Measurements from ENCODE around the gene MAPK8IP2. TPM values are rescaled to one million over a fixed set of nuclear protein-coding genes. Genes with fewer than 3 reads are reported as not detected.

The MAPK8IP2 gene
- total and polyA plus RNA-seq, 2 of the 13 experiments (the other 11 are each of a cell fraction or from before 2014, with no cell fraction given) = 1.3 to 2.6 TPM

DNA sequence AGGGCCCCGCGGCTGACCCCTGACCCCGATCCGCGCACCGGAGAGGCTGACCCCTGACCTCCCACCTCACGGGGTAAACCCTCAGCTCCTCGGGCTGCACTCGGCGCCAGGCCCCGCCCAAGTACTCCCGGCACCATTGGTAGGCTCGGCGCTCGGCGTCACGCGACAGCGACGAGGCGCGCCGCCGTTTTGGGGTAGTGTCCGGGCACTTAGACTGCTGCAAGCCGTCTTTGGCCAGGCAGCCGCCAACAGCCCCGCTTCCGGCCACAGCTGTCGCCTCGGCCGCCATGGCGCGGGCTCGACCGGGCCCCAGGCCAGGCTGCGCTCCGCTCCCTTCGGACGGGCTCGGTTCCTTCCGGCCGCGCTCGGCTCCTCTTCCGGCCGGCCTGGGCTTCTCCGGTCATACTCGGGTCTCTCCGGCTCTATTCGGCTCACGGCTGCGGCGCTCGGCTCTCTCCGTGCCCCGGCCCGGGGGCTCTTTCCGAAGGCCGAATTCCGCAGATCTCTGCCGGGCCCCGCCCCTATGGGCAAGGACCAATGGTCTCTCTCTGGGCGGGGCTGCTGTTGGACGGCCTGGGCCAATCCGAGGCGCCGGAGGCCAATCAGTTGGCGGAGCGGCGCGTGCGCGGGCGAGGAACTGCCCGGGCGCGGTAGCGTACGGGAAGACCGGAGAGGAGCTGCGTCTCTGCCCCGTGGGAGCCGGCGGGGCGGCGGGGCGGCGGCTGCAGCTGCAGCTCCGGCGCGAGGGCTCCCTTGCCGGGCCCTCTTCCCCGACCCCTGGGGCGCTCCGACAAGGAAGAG, 17.9 kb upstream of the MAPK8IP2 start, which contains the start of gene CHKB (continued):
- TF ChIP-seq, protein P1, sequence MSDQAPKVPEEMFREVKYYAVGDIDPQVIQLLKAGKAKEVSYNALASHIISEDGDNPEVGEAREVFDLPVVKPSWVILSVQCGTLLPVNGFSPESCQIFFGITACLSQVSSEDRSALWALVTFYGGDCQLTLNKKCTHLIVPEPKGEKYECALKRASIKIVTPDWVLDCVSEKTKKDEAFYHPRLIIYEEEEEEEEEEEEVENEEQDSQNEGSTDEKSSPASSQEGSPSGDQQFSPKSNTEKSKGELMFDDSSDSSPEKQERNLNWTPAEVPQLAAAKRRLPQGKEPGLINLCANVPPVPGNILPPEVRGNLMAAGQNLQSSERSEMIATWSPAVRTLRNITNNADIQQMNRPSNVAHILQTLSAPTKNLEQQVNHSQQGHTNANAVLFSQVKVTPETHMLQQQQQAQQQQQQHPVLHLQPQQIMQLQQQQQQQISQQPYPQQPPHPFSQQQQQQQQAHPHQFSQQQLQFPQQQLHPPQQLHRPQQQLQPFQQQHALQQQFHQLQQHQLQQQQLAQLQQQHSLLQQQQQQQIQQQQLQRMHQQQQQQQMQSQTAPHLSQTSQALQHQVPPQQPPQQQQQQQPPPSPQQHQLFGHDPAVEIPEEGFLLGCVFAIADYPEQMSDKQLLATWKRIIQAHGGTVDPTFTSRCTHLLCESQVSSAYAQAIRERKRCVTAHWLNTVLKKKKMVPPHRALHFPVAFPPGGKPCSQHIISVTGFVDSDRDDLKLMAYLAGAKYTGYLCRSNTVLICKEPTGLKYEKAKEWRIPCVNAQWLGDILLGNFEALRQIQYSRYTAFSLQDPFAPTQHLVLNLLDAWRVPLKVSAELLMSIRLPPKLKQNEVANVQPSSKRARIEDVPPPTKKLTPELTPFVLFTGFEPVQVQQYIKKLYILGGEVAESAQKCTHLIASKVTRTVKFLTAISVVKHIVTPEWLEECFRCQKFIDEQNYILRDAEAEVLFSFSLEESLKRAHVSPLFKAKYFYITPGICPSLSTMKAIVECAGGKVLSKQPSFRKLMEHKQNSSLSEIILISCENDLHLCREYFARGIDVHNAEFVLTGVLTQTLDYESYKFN (CRISPR knock-in tag; conservative IDR thresholded peaks at IDR 0.05) = peak; percentile 27; the same call in 1 of the 2 replicates
- no peak for TF ChIP-seq ZNF138 (CRISPR knock-in tag; IDR thresholded peaks at IDR 0.05; ENCODE audit: low read depth)
- no peak for TF ChIP-seq SIN3B (IDR thresholded peaks at IDR 0.05; ENCODE audit: low read length)
- TF ChIP-seq, protein P2, sequence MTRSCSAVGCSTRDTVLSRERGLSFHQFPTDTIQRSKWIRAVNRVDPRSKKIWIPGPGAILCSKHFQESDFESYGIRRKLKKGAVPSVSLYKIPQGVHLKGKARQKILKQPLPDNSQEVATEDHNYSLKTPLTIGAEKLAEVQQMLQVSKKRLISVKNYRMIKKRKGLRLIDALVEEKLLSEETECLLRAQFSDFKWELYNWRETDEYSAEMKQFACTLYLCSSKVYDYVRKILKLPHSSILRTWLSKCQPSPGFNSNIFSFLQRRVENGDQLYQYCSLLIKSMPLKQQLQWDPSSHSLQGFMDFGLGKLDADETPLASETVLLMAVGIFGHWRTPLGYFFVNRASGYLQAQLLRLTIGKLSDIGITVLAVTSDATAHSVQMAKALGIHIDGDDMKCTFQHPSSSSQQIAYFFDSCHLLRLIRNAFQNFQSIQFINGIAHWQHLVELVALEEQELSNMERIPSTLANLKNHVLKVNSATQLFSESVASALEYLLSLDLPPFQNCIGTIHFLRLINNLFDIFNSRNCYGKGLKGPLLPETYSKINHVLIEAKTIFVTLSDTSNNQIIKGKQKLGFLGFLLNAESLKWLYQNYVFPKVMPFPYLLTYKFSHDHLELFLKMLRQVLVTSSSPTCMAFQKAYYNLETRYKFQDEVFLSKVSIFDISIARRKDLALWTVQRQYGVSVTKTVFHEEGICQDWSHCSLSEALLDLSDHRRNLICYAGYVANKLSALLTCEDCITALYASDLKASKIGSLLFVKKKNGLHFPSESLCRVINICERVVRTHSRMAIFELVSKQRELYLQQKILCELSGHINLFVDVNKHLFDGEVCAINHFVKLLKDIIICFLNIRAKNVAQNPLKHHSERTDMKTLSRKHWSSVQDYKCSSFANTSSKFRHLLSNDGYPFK (CRISPR knock-in tag; IDR thresholded peaks at IDR 0.05; ENCODE audit: borderline replicate concordance) = peak; percentile 86; the same call in 1 of the 2 replicates
- no peak for TF ChIP-seq ZNF333 (CRISPR knock-in tag; IDR thresholded peaks at IDR 0.05; ENCODE audit: borderline replicate concordance)
- no peak for TF ChIP-seq RORA (CRISPR knock-in tag; IDR thresholded peaks at IDR 0.05)
- TF ChIP-seq, protein P3, sequence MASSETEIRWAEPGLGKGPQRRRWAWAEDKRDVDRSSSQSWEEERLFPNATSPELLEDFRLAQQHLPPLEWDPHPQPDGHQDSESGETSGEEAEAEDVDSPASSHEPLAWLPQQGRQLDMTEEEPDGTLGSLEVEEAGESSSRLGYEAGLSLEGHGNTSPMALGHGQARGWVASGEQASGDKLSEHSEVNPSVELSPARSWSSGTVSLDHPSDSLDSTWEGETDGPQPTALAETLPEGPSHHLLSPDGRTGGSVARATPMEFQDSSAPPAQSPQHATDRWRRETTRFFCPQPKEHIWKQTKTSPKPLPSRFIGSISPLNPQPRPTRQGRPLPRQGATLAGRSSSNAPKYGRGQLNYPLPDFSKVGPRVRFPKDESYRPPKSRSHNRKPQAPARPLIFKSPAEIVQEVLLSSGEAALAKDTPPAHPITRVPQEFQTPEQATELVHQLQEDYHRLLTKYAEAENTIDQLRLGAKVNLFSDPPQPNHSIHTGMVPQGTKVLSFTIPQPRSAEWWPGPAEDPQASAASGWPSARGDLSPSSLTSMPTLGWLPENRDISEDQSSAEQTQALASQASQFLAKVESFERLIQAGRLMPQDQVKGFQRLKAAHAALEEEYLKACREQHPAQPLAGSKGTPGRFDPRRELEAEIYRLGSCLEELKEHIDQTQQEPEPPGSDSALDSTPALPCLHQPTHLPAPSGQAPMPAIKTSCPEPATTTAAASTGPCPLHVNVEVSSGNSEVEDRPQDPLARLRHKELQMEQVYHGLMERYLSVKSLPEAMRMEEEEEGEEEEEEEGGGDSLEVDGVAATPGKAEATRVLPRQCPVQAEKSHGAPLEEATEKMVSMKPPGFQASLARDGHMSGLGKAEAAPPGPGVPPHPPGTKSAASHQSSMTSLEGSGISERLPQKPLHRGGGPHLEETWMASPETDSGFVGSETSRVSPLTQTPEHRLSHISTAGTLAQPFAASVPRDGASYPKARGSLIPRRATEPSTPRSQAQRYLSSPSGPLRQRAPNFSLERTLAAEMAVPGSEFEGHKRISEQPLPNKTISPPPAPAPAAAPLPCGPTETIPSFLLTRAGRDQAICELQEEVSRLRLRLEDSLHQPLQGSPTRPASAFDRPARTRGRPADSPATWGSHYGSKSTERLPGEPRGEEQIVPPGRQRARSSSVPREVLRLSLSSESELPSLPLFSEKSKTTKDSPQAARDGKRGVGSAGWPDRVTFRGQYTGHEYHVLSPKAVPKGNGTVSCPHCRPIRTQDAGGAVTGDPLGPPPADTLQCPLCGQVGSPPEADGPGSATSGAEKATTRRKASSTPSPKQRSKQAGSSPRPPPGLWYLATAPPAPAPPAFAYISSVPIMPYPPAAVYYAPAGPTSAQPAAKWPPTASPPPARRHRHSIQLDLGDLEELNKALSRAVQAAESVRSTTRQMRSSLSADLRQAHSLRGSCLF (CRISPR knock-in tag; IDR thresholded peaks at IDR 0.05; ENCODE audit: borderline replicate concordance) = no peak
- peak; percentile 12 for TF ChIP-seq SPEN (CRISPR knock-in tag; IDR thresholded peaks at IDR 0.05; ENCODE audit: low read depth)
- TF ChIP-seq, protein P4, sequence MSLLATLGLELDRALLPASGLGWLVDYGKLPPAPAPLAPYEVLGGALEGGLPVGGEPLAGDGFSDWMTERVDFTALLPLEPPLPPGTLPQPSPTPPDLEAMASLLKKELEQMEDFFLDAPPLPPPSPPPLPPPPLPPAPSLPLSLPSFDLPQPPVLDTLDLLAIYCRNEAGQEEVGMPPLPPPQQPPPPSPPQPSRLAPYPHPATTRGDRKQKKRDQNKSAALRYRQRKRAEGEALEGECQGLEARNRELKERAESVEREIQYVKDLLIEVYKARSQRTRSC (CRISPR knock-in tag; IDR thresholded peaks at IDR 0.05; ENCODE audit: low read depth) = no peak
